H9 (cell line): ENCODE measurements around the gene MYBBP1A. TPM values are rescaled to one million over a fixed set of nuclear protein-coding genes. Genes with fewer than 3 reads are reported as not detected.

Experiments
- DNase-seq: peaks from one replicate; pipeline ENCODE4 v3.0.0-alpha.2; 2017
- H2AFZ ChIP-seq: one replicate; pipeline ENCODE4 v1.6.1; 2013; ENCODE audit warnings: mild to moderate bottlenecking, low read length, control low read depth, moderate library complexity
- H2AK5ac ChIP-seq: 2 replicates; pipeline ENCODE4 v1.6.1; 2013; ENCODE audit warnings: low read length, control low read depth, mixed read lengths; ENCODE audit not compliant: insufficient read length
- H2BK120ac ChIP-seq: one replicate; pipeline ENCODE4 v1.6.1; 2013; ENCODE audit warnings: low read depth, mild to moderate bottlenecking, low read length, control low read depth, inconsistent platforms; ENCODE audit not compliant: poor library complexity, severe bottlenecking
- H2BK12ac ChIP-seq: 2 replicates; pipeline ENCODE4 v1.6.1; 2013; ENCODE audit warnings: low read length, control low read depth, mixed read lengths, low read depth; ENCODE audit not compliant: insufficient read length
- H2BK15ac ChIP-seq: 2 replicates; pipeline ENCODE4 v1.6.1; 2013; ENCODE audit warnings: low read depth, low read length, control low read depth
- H2BK20ac ChIP-seq: one replicate; pipeline ENCODE4 v1.6.1; 2013; ENCODE audit warnings: low read depth, mild to moderate bottlenecking, low read length, control low read depth, inconsistent platforms; ENCODE audit not compliant: poor library complexity, severe bottlenecking
- H2BK5ac ChIP-seq: 2 replicates; pipeline ENCODE4 v1.6.1; 2013; ENCODE audit warnings: low read length, control low read depth, mixed read lengths; ENCODE audit not compliant: insufficient read length
- H3K14ac ChIP-seq: 2 replicates; pipeline ENCODE4 v1.6.1; 2013; ENCODE audit warnings: low read length, control low read depth; ENCODE audit not compliant: insufficient read depth
- H3K18ac ChIP-seq: 2 replicates; pipeline ENCODE4 v1.6.1; 2013; ENCODE audit warnings: low read depth, mild to moderate bottlenecking, mixed read lengths, low read length, control low read depth; ENCODE audit not compliant: insufficient read length
- H3K23ac ChIP-seq: 2 replicates; pipeline ENCODE4 v1.6.1; 2013; ENCODE audit warnings: low read length, control low read depth, mixed read lengths, low read depth; ENCODE audit not compliant: insufficient read length
- H3K23me2 ChIP-seq: 2 replicates; pipeline ENCODE4 v1.6.1; 2013; ENCODE audit warnings: low read depth, mild to moderate bottlenecking, mixed read lengths, low read length, control low read depth; ENCODE audit not compliant: insufficient read length, poor library complexity, severe bottlenecking
- H3K27ac ChIP-seq: 2 replicates; pipeline ENCODE4 v1.5.1; 2013; ENCODE audit warnings: low read length, control low read depth, mixed read lengths, low read depth; ENCODE audit not compliant: insufficient read length
- H3K27me3 ChIP-seq: 2 replicates; pipeline ENCODE4 v1.6.1; 2013; ENCODE audit warnings: low read length, control low read depth, inconsistent platforms; ENCODE audit not compliant: insufficient read depth
- H3K4ac ChIP-seq: 2 replicates; pipeline ENCODE4 v1.6.1; 2013; ENCODE audit warnings: low read depth, mild to moderate bottlenecking, control low read depth, inconsistent platforms, low read length, moderate library complexity
- H3K4me1 ChIP-seq: 2 replicates; pipeline ENCODE4 v1.6.1; 2013; ENCODE audit warnings: low read length, control low read depth, inconsistent platforms; ENCODE audit not compliant: insufficient read depth
- H3K4me2 ChIP-seq: 2 replicates; pipeline ENCODE4 v1.6.1; 2013; ENCODE audit warnings: low read length, control low read depth, mixed read lengths; ENCODE audit not compliant: insufficient read length, insufficient read depth
- H3K56ac ChIP-seq: 2 replicates; pipeline ENCODE4 v1.6.1; 2013; ENCODE audit warnings: low read depth, mild to moderate bottlenecking, mixed read lengths, low read length, control low read depth; ENCODE audit not compliant: insufficient read length
- H3K79me1 ChIP-seq: 2 replicates; pipeline ENCODE4 v1.6.1; 2013; ENCODE audit warnings: low read depth, mild to moderate bottlenecking, moderate library complexity, low read length, control low read depth, inconsistent platforms; ENCODE audit not compliant: insufficient read depth, poor library complexity, severe bottlenecking
- H3K79me2 ChIP-seq: 2 replicates; pipeline ENCODE4 v1.6.1; 2013; ENCODE audit warnings: low read length, control low read depth, inconsistent platforms; ENCODE audit not compliant: insufficient read depth
- H3K9ac ChIP-seq: 2 replicates; pipeline ENCODE4 v1.6.1; 2013; ENCODE audit warnings: low read length, control low read depth, mixed read lengths; ENCODE audit not compliant: insufficient read length; ENCODE audit errors: extremely low read depth
- H3K9me3 ChIP-seq: one replicate; pipeline ENCODE4 v1.6.1; 2013; ENCODE audit warnings: low read depth, low read length, inconsistent platforms; ENCODE audit not compliant: control insufficient read depth
- H3T11ph ChIP-seq: one replicate; pipeline ENCODE4 v1.6.1; 2013; ENCODE audit warnings: mild to moderate bottlenecking, low read length, control low read depth, inconsistent platforms
- H4K20me1 ChIP-seq: one replicate; pipeline ENCODE4 v1.6.1; 2013; ENCODE audit not compliant: control insufficient read depth, insufficient read length, insufficient read depth
- H4K5ac ChIP-seq: 2 replicates; pipeline ENCODE4 v1.6.1; 2013; ENCODE audit warnings: low read depth, mild to moderate bottlenecking, mixed read lengths, low read length, control low read depth; ENCODE audit not compliant: insufficient read length
- H4K8ac ChIP-seq: replicated peaks from 2 replicates; pipeline ENCODE4 v1.6.1; 2013; ENCODE audit warnings: low read length, control low read depth, mixed read lengths, low read depth; ENCODE audit not compliant: insufficient read length
- H4K91ac ChIP-seq: 2 replicates; pipeline ENCODE4 v1.6.1; 2013; ENCODE audit warnings: low read depth, mild to moderate bottlenecking, moderate library complexity, mixed read lengths, low read length, control low read depth; ENCODE audit not compliant: insufficient read length
- H3K27ac Mint-ChIP-seq, 3 experiments: 2 replicates in 2 of 3; 3 replicates in 1 of 3; pipeline ENCODE4 v1.8.0; 2020 to 2021; ENCODE audit warnings: mixed read lengths in 3 of 3, mild to moderate bottlenecking in 1 of 3, moderate library complexity in 1 of 3
- H3K27me3 Mint-ChIP-seq: 2 replicates; pipeline ENCODE4 v1.8.0; 2021; ENCODE audit warnings: low read depth, mild to moderate bottlenecking, moderate library complexity, mixed read lengths
- H3K36me3 Mint-ChIP-seq, 3 experiments: 2 replicates in 2 of 3; 3 replicates in 1 of 3; pipeline ENCODE4 v1.8.0; 2020 to 2021; ENCODE audit warnings: low read depth in 3 of 3, mixed read lengths in 3 of 3; ENCODE audit not compliant: insufficient read depth in 1 of 3
- H3K4me1 Mint-ChIP-seq, 2 experiments: 2 replicates each; pipeline ENCODE4 v1.8.0; 2020; ENCODE audit warnings: mixed read lengths in 2 of 2
- H3K4me3 Mint-ChIP-seq, 2 experiments: 2 replicates in 1 of 2; 3 replicates in 1 of 2; pipeline ENCODE4 v1.8.0; 2020 to 2021; ENCODE audit warnings: mild to moderate bottlenecking in 2 of 2, mixed read lengths in 2 of 2, moderate library complexity in 1 of 2
- H3K9me3 Mint-ChIP-seq, 2 experiments: 2 replicates in 1 of 2; 3 replicates in 1 of 2; pipeline ENCODE4 v1.8.0; 2020; ENCODE audit warnings: mild to moderate bottlenecking in 2 of 2, mixed read lengths in 2 of 2, moderate library complexity in 1 of 2
- WGBS: extraction: QIAGEN DNeasy Blood & Tissue Kit; methylation state at CpG from one replicate; pipeline ENCODE4 v1.1.7; 2013; ENCODE audit warnings: missing lambda C conversion rate, low lambda C conversion rate, mixed read lengths; ENCODE audit not compliant: insufficient read length; ENCODE audit errors: extremely low coverage; 5-methylcytosine and 5-hydroxymethylcytosine counted together
- total RNA-seq: library from RNA; stranded (reverse); gene quantifications from 2 replicates; pipeline ENCODE4 v1.2.1, GENCODE V29; 2021
- TF ChIP-seq, protein P1 (sequence below): fragments of 200-600 bp; sonication (generic); conservative IDR thresholded peaks from 3 replicates; pipeline ENCODE4 v1.8.0; 2021; ENCODE audit warnings: antibody characterized with exemption, mild to moderate bottlenecking

MYBBP1A gene
- total RNA-seq, 1 experiment from 2014 or later = 181 TPM

DNA sequence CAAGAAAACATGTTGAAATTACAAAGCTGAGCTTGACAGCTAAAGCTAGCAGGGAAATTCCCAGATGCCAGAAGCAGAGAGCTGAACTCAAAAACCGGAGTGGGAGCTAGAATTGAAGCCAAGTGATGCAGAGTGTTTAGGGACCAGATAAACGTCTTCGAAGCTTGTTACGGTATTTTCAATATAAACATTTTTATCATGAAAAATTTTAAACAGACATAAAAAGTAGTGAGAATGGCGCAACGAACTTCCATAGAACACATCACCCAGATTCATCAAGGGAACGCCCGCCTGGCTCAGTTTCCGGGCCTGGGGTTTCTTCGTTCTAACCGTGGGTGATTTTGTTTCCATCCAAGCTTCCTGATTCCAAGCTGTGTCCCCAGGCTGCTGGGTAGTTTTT lies 38.4 kb downstream of the MYBBP1A start:
- no peaks in the 10 kb centered on the region for H3K9me3 Mint-ChIP-seq
- H2BK120ac ChIP-seq = no peak overlapping the region
- no peak overlapping the region for H2BK20ac ChIP-seq
- no peak overlapping the region for H2BK15ac ChIP-seq
- no peak overlapping the region for H4K91ac ChIP-seq
- no peak overlapping the region for H2BK12ac ChIP-seq
- H3K56ac ChIP-seq = no peak overlapping the region
- TF ChIP-seq, protein P1, sequence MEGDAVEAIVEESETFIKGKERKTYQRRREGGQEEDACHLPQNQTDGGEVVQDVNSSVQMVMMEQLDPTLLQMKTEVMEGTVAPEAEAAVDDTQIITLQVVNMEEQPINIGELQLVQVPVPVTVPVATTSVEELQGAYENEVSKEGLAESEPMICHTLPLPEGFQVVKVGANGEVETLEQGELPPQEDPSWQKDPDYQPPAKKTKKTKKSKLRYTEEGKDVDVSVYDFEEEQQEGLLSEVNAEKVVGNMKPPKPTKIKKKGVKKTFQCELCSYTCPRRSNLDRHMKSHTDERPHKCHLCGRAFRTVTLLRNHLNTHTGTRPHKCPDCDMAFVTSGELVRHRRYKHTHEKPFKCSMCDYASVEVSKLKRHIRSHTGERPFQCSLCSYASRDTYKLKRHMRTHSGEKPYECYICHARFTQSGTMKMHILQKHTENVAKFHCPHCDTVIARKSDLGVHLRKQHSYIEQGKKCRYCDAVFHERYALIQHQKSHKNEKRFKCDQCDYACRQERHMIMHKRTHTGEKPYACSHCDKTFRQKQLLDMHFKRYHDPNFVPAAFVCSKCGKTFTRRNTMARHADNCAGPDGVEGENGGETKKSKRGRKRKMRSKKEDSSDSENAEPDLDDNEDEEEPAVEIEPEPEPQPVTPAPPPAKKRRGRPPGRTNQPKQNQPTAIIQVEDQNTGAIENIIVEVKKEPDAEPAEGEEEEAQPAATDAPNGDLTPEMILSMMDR = no peak
- no peaks in the 10 kb centered on the region for H3K36me3 Mint-ChIP-seq
- H3K23ac ChIP-seq = no peak overlapping the region
- H4K20me1 ChIP-seq = no peaks in the 10 kb centered on the region
- no peak overlapping the region for H3K14ac ChIP-seq
- no peak overlapping the region for H2BK5ac ChIP-seq
- no peak overlapping the region for H3K4me2 ChIP-seq
- no peak overlapping the region for H3K27ac Mint-ChIP-seq
- no peaks in the 10 kb centered on the region for H3K79me1 ChIP-seq
- peaks cover 7 to 25% of the 10 kb centered on the region in 2 experiments for H3K4me1 Mint-ChIP-seq
- H3K4ac ChIP-seq = no peak overlapping the region
- H2AK5ac ChIP-seq = no peak overlapping the region
- H2AFZ ChIP-seq = no peak overlapping the region
- no peak overlapping the region for H3K18ac ChIP-seq
- H3K9ac ChIP-seq = no peak overlapping the region
- no peak overlapping the region for H3T11ph ChIP-seq
- H3K4me1 ChIP-seq = no peaks in the 10 kb centered on the region
- no CpG with 5 or more reads among the region's 11 CpGs for WGBS
- no peaks in the 10 kb centered on the region for H3K79me2 ChIP-seq
- H3K9me3 ChIP-seq = no peaks in the 10 kb centered on the region
- no peak overlapping the region for H3K27ac ChIP-seq
- peaks cover 34% of the 10 kb centered on the region for H3K27me3 Mint-ChIP-seq
- H4K8ac ChIP-seq = no peak overlapping the region
- no peaks in the 10 kb centered on the region for H3K27me3 ChIP-seq
- no peak overlapping the region for H3K4me3 Mint-ChIP-seq
- no peak for DNase-seq
- H4K5ac ChIP-seq = no peak overlapping the region
- no peaks in the 10 kb centered on the region for H3K23me2 ChIP-seq
